ENCODE results near the gene RNF157.
A peak's percentile ranks its signal among the peaks of the same experiment; 100 is the strongest.
"Not testable (repeated sequence)": the region's sequence is repeated elsewhere in the genome, so short reads cannot be mapped to it uniquely, and the experiment has no call there.

RNF157 gene

DNA sequence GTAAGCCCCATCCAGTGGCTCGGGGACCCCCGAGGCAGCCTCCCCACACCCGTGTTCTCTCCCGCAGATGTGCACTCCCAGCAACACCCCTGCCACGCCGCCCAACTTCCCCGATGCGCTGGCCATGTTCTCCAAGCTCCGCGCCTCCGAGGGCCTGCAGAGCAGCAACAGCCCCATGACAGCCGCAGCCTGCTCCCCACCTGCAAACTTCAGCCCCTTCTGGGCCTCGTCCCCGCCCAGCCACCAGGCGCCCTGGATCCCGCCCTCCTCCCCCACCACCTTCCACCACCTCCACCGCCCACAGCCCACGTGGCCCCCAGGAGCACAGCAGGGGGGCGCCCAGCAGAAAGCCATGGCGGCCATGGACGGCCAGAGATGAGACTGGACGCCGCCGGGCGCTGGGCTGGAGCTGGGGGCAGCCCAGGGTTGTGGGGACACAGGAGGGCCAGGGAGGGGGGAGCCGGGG is 29.9 kb upstream of the RNF157 start:
- DNase-seq, result no peak

DNA sequence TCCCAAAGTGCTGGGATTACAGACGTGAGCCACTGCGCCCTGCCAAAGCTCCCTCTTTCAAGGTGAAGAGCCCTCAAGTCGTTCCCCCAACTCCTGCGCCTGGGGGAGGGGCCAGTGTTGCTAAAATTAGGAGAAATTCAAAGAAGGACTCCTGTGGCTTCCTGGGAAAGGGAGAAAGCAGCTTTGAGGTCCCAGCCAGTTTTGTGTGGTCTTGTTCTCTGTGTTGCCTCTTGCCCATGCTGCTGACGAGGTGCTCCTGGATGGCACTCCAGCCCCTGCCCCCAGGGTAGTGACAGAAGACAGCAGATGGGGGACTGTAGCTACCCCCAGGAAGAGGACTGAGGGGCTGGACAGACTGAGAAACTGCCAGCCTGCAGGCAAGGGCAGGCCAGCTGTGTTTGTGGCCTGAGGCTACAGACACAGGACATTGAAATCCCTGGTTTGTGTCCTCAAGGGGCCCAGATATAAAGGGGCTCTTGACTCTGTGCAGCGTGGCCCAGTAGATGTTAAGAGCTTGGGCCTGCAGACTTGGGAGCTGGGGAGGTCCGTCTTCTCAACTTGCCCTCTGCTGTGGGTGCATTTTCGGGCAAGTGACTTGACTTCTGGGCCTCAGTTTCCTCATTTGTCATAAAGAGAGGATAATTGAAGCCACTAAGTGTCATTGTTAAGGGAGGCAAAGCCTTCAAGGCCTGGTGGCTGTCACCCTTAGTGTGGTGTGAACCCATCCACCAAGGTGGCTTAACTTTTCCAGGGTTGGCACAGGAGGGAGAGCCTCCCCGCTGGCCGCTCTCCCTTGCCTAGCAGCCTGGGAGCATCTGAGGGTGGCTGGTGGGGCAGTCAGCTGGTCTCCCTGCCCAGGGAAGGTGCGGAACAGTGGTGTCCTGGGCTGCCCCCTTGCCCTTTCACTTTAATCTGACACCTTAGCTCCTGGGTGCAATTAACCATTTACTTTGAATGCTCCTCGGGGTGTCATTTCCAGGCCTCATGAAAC is 29.0 kb upstream of the RNF157 start:
- DNase-seq, result no peak

DNA sequence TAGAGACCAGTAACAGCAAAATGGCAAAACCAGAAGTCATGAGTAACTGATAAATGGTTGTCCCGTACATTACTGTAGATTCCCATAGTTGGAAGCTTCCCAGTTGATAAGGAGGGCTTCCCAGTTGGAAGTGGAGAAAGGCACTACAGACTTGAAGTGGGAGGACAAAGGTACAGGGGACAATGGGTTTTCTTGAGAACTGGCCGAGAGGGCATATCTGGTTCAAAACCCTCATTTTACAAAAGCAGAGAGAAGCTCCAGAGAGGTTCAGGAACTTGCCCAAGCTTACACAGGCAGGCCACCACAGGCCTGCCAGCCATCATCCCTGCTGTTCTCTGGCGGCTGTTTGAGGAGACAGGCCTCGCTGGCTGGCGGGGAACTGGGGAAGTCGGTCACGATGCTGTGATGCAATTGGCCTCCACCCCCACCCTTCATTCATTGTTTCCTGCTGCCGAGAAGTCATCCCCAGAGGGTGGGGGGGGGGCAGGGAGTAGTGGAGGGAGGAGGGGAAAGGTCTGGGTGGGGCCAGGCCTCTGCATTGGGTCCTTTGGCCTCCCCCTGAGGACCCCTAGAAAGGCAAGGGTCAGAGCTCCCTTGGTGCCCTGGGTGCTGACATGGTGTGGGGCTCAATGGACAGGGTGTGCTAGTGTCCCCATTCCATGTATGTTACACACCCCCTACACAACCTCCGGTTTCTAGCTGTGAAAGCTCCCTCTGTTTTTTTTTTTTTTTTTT is 27.9 kb upstream of the RNF157 start:
- peak; percentile 20 for DNase-seq

DNA sequence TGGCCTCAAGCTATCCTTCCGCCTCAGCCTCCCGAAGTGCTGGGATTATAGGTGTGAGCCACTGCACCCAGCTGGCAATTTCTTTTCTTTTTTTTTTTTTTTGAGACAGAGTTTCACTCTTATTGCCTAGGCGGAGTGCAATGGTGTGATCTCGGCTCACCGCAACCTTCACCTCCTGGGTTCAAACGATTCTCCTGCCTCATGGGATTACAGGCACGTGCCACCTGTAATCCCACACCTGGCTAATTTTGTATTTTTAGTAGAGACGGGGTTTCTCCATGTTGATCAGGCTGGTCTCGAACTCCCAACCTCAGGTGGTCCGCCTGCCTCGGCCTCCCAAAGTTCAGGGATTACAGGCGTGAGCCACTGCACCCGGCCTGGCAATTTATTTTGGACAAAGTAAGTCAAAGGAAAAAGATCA is 27.3 kb upstream of the RNF157 start:
- not testable (repeated sequence) for DNase-seq

DNA sequence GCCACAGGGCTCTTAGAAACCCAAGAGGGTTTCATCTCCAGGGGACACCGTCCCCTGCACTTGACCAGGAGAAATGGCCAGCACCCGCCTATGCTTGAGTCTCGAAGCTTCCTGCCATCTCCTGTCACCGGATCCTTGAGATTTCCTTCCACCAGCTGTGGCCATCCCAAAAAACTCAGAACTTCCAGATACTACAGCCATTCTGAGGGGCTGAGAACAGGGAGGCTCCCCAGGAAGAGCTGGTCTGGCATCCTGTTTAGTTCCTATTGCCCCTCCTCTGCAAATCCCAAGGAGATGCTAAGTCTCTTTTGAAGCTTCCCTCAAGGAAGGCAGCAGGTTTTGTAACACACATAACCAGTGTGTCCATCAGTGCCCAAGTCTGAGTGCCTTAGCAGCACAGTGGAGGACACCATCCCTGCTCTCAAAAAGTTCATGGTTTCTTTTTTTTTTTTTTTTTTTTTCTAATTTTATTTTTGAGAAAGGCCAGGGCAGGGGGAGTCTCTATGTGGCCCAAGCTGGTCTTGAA is 26.8 kb upstream of the RNF157 start:
- no peak for DNase-seq

DNA sequence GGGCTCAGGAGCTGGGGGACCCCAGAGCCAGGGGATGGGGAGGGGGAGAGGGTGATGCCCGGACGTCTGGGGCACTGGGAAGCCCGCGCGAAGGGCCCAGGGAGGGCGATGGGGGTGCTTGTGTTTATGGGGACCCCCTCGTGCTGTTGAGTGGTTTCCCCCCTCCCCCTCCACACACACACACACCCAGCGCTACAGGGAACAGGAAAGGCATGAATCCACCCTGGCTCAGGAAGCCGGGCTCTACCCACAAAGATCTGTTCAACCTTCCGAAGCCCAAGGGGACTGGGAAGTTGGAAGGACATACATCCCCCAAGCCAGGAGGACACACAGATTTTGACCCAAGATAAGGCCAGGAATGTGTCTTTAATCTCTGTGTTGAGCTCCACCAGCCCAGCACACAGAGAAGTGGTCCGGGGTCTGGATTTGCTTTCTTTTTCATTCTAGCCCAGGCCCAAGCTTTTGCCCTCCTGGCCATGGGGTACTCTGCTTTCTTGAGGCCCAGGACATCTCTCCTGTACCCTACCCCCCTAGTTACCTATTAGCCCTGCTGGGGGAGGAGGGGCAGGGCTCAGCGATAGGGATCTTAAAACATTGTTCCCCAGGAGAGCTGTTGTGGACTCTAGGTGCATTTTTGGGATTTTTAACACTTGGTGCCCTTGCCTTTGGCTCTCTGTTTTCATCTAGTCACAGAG is 26.1 kb upstream of the RNF157 start:
- DNase-seq, result no peak

DNA sequence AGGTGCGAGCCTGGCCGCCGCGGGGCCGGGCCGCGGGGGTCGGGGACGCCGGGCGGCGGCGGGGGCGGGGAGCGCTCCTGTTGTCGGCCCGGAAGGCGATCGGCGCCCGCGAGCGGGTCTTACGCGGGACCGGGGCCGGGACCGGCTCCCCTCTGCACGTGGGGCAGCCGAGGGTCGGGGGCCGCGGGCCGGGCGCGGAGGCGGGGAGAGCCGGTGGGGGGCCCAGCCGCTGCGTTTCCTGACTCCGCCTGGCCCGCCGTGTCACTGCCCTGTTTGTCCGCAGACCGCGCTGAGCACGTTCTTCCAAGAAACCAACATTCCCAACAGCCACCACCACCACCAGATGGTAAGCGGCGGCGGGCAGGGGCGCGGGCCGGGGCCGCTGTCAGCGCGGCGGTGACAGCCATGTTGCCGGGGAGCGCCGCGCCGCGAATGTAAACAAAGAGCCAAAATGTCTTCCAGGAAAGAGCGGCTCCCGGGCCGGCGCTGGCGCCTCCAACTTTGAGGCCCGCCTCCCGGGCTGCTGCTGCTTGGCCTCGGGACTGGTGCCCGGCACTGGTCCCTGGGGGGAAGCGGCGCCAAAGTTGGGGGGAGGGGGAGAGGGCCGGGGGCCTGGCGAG is 25.4 kb upstream of the RNF157 start:
- DNase-seq, result no peak

DNA sequence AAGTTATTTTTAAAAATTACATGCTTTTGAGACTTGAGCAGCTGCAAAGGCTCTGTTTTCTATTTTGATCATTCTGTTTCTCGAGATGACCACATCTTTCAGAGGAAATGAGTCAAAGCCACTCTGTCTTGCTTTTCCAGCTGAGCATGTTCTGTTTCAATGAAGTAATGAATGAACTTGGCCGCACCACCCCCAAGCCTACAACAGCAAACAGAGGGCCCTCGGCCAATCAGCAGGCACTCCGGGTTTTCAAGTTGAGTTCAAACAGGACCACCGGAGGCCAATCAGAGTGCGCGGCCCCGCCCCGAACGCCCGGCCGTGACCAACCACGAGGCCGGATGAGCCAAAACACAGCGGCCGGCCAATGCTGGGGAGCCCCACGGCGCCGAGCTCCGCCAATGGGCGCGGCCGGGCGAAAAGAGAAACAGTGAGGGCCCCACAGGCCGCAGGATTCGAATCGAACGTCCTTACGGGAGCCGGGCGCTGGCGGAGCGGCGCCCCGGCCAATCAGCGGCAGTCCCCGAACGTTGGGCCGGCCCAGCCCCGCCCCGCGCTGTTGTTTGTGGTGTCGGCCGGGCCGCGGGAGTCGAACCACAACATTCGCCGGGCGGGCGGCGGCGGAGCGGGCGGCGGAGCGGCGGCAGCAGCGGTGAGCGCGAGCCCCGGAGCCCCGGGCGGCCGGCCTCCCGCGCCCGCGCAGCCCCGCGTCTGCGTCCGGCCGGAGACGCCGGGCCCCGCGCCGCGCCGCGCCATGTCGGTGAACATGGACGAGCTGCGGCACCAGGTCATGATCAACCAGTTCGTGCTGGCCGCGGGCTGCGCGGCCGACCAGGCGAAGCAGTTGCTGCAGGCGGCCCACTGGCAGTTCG is 24.7 kb upstream of the RNF157 start, which contains the start of gene UBALD2:
Gene UBALD2 (plus strand): TSS at position 594 of the 869 bp plus-strand sequence. CDS start 158 bp downstream, at position 752.
- DNase-seq, result peak; percentile 96

DNA sequence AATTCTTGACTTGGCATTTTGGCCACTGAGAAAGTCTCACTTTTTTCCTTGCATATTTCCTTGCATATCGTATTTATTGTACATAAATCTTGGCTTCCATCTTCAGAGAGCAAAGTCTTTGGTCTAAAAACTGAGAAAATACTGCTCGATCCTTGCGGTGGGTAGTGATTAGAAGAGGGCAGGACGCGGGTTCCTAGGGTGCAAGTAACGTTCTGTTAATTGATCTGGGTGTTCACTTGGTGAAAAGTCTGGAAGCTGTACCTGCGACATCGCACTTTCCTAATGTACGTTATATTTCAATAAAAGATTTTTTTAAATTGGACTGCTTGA is 24.1 kb upstream of the RNF157 start:
- DNase-seq, result no peak

DNA sequence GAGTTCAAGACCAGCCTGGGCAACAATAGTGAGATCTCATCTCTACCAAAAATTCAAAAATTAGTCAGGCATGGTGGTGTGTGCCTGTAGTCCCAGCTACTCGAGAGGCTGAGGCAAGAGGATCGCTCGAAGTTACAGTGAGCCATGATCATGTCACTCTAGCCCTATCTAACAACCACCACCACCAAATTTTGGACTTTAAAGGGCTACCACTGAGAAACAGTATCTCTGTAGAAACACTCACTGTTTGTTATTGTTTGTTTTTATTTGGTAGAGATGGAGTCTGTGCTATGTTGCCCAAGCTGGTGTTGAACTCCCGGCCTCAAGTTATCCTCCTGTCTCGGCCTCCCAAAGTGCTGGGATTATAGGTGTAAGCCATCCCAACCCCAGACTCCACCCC is 23.6 kb upstream of the RNF157 start:
- no peak for DNase-seq

DNA sequence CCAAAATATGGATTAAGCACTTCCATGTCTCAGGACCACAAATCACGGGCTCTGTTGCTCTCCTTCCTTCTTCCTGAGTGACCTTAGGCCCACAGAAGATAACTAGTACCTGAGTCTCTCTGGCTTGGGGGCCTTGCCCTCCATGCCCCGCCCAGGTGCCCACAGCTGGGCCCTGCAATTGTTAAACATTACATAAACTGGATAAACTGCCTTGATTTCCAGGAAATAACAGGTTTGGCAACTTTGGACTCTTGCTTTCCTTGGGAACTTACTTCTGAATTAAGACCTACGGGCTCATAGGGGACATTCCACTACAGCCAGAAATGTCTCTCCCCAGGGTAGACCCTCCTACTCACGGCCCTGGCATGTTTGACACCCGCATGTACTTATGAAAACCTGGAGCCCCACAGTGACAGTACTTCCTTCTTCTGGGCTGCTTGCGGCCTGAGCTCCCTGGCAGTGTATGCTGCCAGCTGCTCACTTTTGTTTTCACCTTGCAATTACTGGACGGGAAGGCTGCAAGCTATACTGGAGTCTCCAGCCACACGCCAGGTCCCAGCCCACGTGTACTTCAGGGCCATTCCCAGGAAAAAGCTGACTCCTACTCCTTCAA is 22.5 kb upstream of the RNF157 start:
- no peak for DNase-seq

DNA sequence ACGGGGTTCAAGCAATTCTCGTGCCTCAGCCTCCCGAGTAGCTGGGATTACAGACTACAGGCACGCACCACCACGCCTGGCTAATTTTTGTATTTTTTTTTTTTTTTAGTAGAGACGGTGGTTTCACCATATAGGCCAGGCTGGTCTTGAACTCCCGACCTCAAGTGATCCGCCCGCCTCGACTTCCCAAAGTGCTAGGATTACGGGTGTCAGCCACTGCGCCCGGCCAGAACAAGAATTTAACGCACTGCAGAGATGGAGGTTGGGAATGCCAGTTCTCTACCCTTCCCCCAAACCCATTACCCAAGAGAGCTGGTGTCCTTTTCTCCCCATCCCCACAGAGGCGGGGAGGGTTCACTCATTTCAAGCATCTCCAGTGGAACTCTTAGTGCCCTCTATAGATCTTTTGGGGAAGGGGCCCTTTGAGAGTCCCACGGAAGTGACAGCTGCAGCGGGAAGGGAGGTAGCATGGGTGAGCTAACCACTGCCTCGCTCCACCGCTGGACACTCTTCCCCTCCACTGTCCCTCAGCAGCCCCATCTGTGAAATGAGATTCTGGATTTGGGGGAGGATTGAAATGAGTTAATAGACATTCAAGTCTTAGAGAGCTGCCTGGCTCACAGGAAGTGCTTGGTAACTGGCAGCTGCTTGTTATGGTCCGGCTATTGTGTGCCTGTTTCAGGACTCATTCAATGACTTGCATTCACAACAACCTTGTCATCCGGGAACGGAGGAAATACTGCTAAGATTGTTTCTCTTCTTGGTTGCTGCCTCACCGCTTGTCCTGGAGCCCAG is 21.3 kb upstream of the RNF157 start:
- no peak for DNase-seq

DNA sequence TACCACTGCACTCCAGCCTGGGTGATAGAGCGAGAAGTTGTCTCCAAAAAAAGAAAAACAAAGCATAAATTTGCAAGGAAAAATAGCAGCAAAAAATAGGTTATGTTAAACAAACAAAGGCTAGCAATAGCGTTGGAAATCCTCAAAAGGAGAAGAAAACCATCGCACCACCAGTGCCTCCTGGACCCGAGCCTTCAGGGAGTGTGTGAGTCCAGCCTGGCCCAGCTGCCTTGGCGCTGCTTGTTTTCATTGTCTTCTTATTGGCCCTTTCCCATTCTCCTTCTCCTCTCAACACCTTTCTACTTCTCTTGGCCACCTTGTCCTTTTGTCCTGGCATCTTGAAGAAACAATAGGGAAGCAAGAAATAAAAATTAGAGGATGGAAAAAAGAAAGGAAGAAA is 20.4 kb upstream of the RNF157 start:
- DNase-seq, result no peak

DNA sequence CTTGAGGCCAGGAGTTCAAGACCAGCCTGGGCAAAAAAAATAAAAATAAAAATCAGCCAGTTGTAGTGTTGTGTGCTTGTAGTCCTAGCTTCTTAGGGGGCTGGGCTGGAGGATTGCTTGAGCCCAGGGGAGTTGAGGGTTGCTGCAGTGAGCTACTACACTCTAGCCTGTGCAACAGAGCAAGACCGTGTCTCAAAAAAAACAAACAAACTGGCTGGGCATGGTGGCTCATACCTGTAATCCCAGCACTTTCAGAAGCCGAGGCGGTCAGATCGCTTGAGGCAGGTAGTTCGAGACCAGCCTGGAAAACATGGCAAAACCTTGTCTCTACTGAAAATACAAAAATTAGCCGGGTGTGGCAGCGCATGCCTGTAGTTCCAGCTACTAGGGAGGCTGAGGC is 19.9 kb upstream of the RNF157 start:
- DNase-seq, result no peak

DNA sequence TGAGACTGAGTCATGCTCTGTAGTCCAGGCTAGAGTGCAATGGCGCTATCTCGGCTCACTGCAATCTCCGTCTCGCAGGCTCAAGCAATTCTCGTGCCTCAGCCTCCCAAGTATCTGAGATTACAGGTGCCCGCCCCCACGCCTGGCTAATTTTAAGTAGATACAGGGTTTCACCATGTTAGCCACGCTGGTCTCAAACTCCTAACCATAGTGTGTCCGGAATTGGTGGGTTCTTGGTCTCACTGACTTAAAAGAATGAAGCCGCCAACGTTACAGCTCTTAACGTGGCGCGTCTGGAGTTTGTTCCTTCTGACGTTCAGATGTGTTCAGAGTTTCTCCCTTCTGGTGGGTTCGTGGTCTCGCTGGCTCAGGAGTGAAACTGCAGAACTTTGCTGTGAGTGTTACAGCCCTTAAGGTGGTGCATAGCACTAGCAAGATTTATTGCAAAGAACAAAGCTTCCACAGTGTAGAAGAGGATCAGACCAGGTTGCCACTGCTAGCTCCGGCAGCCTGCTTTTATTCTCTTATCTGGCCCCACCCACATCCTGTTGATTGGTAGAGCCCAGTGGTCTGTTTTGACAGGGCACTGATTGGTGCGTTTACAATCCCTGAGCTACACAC is 16.2 kb upstream of the RNF157 start:
- DNase-seq, result not testable (repeated sequence)

DNA sequence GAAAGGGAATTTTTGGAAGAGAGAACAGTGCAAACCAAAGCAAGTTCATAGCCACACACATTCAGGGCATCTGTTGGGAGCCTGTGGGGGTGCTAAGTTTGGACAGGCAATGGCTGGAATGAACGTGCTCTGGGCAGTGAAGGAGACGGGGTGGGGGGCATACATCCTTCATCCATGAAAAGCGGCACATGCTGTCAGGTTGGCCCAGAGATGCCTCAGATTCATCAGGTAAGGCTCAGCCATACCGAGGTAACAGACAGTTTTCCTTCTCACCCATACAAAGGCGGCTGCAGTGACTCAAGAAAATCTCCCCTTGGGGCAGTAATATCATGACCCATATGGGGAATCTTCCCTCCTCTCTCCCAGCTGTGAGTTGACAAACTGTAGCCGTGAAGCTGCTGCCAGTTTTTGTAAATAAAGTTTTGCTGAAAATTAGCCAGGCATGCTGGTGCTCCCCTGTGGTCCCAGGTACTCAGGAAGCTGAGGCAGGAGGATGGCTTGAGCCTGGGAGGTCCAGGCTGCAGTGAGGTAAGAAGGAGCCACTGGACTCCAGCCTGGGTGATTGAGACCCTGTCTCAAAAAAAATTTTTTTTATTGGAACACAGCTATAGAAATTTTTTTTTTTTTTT is 15.6 kb upstream of the RNF157 start:
- DNase-seq, result no peak

DNA sequence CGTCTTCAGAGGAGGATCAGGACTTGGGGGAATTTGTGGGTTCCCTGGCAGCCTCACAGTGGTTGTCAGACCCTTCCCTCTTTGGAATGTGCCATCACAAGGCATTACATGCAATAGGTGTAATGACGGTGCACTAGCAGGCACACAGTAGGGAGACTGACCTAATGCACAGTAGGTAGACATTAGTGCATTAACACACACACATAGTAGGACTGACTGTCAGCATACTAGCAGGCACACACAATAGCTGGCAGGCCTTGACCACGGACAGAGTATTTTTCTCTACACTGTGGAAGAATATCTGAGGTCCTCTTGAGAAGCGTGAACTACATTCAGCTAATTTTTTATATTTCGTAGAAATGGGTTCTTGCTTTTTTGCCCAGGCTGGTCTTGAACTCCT is 14.0 kb upstream of the RNF157 start:
- DNase-seq, result no peak

DNA sequence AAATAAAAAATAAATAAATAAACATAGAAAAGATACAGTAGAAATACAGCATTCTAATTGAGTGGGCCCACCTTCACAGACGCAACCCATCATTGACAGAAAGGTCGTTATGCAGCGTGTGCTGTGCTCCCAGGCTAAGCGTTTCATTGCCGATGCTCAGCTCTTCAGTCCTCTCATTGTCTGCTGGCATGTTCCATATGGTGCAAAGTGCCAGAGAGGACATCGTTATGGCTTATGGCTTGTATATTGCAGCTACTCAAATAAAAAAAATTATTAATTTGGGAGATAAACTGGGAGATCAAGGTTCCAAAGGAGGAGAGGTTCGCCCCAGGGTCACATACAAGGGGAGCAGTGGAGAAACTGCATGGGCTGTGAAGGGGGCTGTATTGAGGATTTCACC is 13.5 kb upstream of the RNF157 start:
- no peak for DNase-seq

All from NCI-H2107 (cell line).